Measurements from ENCODE around the gene SSBP1.

The SSBP1 gene

DNA sequence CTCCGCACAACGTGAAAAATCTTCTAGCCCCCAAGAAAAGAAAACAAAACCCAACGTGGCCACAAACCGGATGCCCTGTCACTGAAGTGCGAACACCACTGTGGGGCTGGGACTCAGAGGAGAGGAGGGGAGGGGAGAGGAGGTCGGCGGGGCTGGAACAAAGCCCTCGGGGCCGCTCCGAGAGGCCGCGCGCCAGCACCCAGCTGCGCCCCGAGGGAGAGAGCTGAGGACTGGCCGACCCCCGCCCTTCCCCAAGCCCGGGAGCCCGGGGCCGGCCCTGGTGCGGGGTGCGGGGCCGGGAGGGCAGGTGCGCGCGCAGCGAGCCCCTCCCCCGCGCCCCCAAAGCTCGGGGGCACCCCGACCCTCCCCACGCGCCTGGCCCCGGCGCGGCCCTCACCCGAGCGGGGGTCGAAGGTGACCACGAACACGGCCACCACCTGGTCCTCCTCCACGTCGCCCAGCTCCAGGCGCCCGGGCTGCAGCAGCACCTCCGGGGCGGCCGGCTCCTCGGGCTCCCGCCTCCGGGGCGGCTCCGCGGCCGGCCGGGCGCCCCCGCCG is 36.6 kb upstream of the SSBP1 start:
- Histone ChIP-seq H3K79me2 (ENCODE audit: insufficient read depth, low read length) (peaks cover 38% of the 10 kb centered on the region; the same call in 1 of the 2 replicates), H3K36me3 (ENCODE audit: insufficient read depth, low read length) (no peaks in the 10 kb centered on the region), H3K9ac (ENCODE audit: low read depth, low read length, poor library complexity, severe bottlenecking) (peak overlapping the region; percentile 55), H2AFZ (ENCODE audit: low read length) (peak overlapping the region; percentile 89), H3K4me1 (ENCODE audit: insufficient read depth, low read length, poor library complexity, severe bottlenecking) (peaks cover 45% of the 10 kb centered on the region), H3K4me3 (ENCODE audit: low read length, poor library complexity, severe bottlenecking) (peak overlapping the region; percentile 87), H4K20me1 (ENCODE audit: insufficient read depth, low read length, poor library complexity, severe bottlenecking) (peaks cover 17% of the 10 kb centered on the region), H3K9me3 (ENCODE audit: insufficient read depth, low read depth, low read length) (no peaks in the 10 kb centered on the region), H3K4me2 (ENCODE audit: low read depth, low read length, poor library complexity, severe bottlenecking) (no peak overlapping the region), H3K27me3 (ENCODE audit: insufficient read depth, low read length, poor library complexity, severe bottlenecking) (no peaks in the 10 kb centered on the region), H3F3A (ENCODE audit: low read depth) (no peaks in the 10 kb centered on the region), H3K9me2 (replicated peaks; ENCODE audit: low read depth, low read length) (no peaks in the 10 kb centered on the region)
- TF ChIP-seq, protein P1, sequence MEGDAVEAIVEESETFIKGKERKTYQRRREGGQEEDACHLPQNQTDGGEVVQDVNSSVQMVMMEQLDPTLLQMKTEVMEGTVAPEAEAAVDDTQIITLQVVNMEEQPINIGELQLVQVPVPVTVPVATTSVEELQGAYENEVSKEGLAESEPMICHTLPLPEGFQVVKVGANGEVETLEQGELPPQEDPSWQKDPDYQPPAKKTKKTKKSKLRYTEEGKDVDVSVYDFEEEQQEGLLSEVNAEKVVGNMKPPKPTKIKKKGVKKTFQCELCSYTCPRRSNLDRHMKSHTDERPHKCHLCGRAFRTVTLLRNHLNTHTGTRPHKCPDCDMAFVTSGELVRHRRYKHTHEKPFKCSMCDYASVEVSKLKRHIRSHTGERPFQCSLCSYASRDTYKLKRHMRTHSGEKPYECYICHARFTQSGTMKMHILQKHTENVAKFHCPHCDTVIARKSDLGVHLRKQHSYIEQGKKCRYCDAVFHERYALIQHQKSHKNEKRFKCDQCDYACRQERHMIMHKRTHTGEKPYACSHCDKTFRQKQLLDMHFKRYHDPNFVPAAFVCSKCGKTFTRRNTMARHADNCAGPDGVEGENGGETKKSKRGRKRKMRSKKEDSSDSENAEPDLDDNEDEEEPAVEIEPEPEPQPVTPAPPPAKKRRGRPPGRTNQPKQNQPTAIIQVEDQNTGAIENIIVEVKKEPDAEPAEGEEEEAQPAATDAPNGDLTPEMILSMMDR (conservative IDR thresholded peaks at IDR 0.05; ENCODE audit: low read length): no peak
- no peak for TF ChIP-seq EZH2phosphoT487 (IDR thresholded peaks at IDR 0.05; ENCODE audit: borderline replicate concordance)

DNA sequence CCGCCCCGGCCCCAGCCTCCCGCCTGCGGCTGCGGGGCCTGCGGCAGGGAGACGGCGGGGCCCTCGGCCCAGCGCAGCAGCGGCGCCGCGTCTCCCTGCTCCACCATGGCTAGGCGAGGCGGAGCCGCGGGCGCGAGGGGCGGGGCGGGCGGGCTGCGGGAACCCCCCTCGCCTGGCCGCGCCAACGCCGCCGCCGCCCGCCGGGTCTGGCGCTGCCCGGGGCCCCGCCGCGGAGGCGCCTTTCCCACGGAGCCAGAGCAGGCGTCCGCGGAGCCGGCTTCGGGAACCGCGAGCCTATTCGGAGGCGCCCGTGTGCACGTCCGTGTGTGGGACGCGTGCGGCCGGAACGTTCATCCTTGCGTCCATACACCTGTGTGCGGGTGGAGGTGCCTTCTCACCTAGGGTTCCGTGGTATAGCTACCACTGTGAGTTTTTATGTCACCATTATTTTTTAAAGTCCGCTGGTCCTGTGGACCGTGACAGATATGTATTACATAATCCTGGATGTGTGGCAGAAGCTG is 36.1 kb upstream of the SSBP1 start, which contains the start of gene DENND11:
DENND11 (minus strand) TSS at position 120 of the 521 bp plus-strand sequence; CDS start at position 107, 13 bp downstream.
- Histone ChIP-seq H3K4me2 (ENCODE audit: low read depth, low read length, poor library complexity, severe bottlenecking) (peak within 1 kb of the TSS; percentile 90), H3K79me2 (ENCODE audit: insufficient read depth, low read length) (peaks cover 32% of the 10 kb centered on the region; the same call in 1 of the 2 replicates), H3K4me3 (ENCODE audit: low read length, poor library complexity, severe bottlenecking) (peak within 1 kb of the TSS; percentile 87), H3K27me3 (ENCODE audit: insufficient read depth, low read length, poor library complexity, severe bottlenecking) (no peaks in the 10 kb centered on the region), H4K20me1 (ENCODE audit: insufficient read depth, low read length, poor library complexity, severe bottlenecking) (peaks cover 17% of the 10 kb centered on the region), H3K4me1 (ENCODE audit: insufficient read depth, low read length, poor library complexity, severe bottlenecking) (peaks cover 40% of the 10 kb centered on the region), H2AFZ (ENCODE audit: low read length) (peak within 1 kb of the TSS; percentile 89), H3K9me2 (replicated peaks; ENCODE audit: low read depth, low read length) (no peaks in the 10 kb centered on the region), H3K9ac (ENCODE audit: low read depth, low read length, poor library complexity, severe bottlenecking) (peak within 1 kb of the TSS; percentile 58), H3F3A (ENCODE audit: low read depth) (no peaks in the 10 kb centered on the region), H3K36me3 (ENCODE audit: insufficient read depth, low read length) (no peaks in the 10 kb centered on the region), H3K9me3 (ENCODE audit: insufficient read depth, low read depth, low read length) (no peaks in the 10 kb centered on the region)
- TF ChIP-seq, protein P1 (conservative IDR thresholded peaks at IDR 0.05; ENCODE audit: low read length): no peak
- no peak for TF ChIP-seq EZH2phosphoT487 (IDR thresholded peaks at IDR 0.05; ENCODE audit: borderline replicate concordance)

DNA sequence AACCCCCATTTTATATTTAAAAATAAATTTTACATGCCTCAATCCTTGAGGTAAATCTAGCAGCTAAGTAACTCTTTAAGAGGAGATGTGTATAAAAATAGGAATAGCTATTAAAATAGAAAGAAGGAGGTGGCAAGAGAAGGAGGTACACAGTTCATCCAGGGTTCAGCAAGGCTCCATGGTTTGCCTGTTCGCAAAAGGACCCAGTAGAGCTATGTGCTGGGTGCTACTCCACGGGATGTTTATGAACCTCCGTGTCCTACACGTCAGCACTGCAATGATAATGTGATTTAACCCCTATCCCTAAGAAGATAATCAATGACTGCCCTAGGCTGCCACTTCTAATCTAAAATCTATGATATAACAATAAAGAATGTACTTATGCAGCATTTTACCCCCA is 35.3 kb upstream of the SSBP1 start:
- Histone ChIP-seq H3K79me2 (ENCODE audit: insufficient read depth, low read length) (peaks cover 26% of the 10 kb centered on the region; the same call in 1 of the 2 replicates), H3K27me3 (ENCODE audit: insufficient read depth, low read length, poor library complexity, severe bottlenecking) (no peaks in the 10 kb centered on the region), H4K20me1 (ENCODE audit: insufficient read depth, low read length, poor library complexity, severe bottlenecking) (peaks cover 9% of the 10 kb centered on the region), H3K36me3 (ENCODE audit: insufficient read depth, low read length) (no peaks in the 10 kb centered on the region), H3K4me1 (ENCODE audit: insufficient read depth, low read length, poor library complexity, severe bottlenecking) (peaks cover 32% of the 10 kb centered on the region), H3K4me2 (ENCODE audit: low read depth, low read length, poor library complexity, severe bottlenecking) (peak overlapping the region; percentile 83), H3K9me2 (replicated peaks; ENCODE audit: low read depth, low read length) (no peaks in the 10 kb centered on the region), H2AFZ (ENCODE audit: low read length) (no peak overlapping the region), H3K9ac (ENCODE audit: low read depth, low read length, poor library complexity, severe bottlenecking) (no peak overlapping the region), H3K9me3 (ENCODE audit: insufficient read depth, low read depth, low read length) (no peaks in the 10 kb centered on the region), H3F3A (ENCODE audit: low read depth) (no peaks in the 10 kb centered on the region), H3K4me3 (ENCODE audit: low read length, poor library complexity, severe bottlenecking) (no peak overlapping the region)
- TF ChIP-seq EZH2phosphoT487 (IDR thresholded peaks at IDR 0.05; ENCODE audit: borderline replicate concordance): no peak
- TF ChIP-seq, protein P1 (conservative IDR thresholded peaks at IDR 0.05; ENCODE audit: low read length): no peak
